Measurements from ENCODE around the gene KCNA1. TPM values are rescaled to one million over a fixed set of nuclear protein-coding genes. Genes with fewer than 3 reads are reported as not detected.
A peak's percentile ranks its signal among the peaks of the same experiment; 100 is the strongest.
"Not testable (repeated sequence)": the region's sequence is repeated elsewhere in the genome, so short reads cannot be mapped to it uniquely, and the experiment has no call there.

KCNA1 gene
- under 1 TPM in 1 of 2 donors, not detected in 1; 0.16 TPM for total RNA-seq

DNA sequence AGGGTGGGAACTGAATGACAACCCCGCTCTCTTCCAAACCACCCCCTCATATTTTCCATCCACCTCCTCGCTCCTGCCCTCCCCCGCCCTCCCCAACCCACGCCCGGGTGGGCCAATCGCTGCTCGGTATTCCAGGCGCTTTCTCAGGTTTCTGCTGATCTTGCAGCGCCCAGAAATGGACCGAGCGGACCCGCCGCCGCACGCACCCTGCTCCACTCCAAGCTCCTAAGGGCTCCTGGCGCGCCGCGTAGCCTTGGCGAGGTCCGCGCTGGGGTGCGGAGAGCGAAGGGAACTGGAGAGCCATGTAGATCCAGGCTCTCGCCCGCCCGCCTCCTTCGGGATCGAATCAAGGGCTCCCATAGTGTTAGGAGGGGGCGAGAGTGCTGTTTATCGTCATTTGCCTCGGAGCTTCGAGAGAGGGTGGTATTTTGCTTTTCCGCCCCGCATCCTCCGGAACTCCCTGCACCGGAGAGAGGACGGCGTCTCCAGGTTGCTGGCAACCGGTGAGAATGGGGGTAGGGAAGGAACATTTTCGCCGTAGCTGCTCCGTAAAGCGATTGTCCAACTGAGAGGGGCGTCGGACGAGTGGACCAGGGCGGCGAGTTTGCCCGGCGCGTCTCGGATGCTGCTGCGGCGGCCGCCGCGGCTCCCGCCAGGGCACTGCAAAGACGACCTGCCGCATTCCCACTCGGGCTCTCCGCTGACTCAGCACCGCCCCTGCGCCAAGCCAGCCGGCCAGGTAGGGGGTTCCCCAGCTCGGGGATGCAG is at the start of gene KCNA1:
Gene KCNA1 (plus strand): TSS at position 172 of the 768 bp plus-strand sequence. CDS start 1,474 bp downstream, outside the sequence.
- H3K27ac Mint-ChIP-seq = no peak within 1 kb of the TSS
- DNase-seq (ENCODE audit: low spot score in 2 of 2) (peak in 1 of 2 donors; percentile 10), ATAC-seq (peak in 1 of 2 donors; percentile 52)
- peaks cover 6 to 12% of the 10 kb centered on the region in 2 donors for H3K36me3 Mint-ChIP-seq
- H3K9me3 Mint-ChIP-seq = no peaks in the 10 kb centered on the region

DNA sequence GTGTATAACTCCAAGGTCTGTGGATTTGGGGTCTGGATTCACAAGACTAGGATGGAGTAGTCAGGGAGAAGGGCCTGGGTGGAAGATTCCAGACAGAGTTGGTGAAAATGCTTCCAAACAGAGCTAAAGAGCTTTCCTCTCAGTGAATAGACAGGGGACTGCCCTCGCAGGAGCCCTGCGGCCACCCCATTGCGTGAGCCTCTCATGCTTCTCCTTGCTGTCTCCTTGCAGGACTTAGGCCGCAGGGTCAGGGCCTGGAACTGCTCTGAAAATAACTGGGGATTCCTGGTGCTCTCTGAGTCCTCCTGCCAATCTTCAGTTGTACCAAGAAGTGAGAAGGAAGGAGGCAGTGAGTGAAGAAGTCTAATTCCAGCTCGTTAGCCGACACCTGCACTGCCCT is 49.0 kb upstream of the KCNA1 start:
- no peak overlapping the region for H3K27ac Mint-ChIP-seq
- no peak for ATAC-seq
- H3K9me3 Mint-ChIP-seq = no peaks in the 10 kb centered on the region
- no peaks in the 10 kb centered on the region for H3K36me3 Mint-ChIP-seq
- DNase-seq (ENCODE audit: low spot score in 2 of 2) = no peak

DNA sequence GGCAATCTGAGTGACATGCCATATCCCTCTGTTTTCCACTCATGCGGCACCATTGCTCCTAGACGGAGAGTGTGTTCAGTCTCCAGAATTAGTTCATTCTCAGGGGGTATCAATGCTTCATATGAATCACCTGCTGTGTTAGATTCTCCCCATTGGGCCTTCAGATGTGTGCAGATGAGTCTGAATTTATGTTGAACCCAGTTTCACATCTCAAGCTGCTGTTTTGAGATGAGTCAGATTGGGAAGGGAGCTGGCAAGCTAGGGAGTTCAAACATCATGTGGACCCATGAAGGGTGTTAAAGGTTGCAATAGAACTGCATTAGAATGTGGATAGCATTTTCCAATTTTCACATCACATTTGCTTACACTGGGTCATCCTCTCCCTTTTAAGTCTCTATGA is 46.9 kb upstream of the KCNA1 start:
- DNase-seq (ENCODE audit: low spot score in 2 of 2) (no peak), ATAC-seq (peak; percentile 16 to 46)
- no peaks in the 10 kb centered on the region for H3K9me3 Mint-ChIP-seq
- no peak overlapping the region for H3K27ac Mint-ChIP-seq
- H3K36me3 Mint-ChIP-seq = no peaks in the 10 kb centered on the region

- ATAC-seq (no peak), DNase-seq (ENCODE audit: low spot score in 2 of 2) (no peak)
- H3K36me3 Mint-ChIP-seq = no peaks in the 10 kb centered on the region
- peak overlapping the region in 1 of 2 donors; percentile 40 for H3K27ac Mint-ChIP-seq
- no peaks in the 10 kb centered on the region for H3K9me3 Mint-ChIP-seq
These were observed 45.1 kb upstream of the KCNA1 start for GRCh38 chr12:4864575-4864974.

- ATAC-seq = no peak
- no peaks in the 10 kb centered on the region for H3K36me3 Mint-ChIP-seq
- H3K27ac Mint-ChIP-seq = no peak overlapping the region
- no peaks in the 10 kb centered on the region for H3K9me3 Mint-ChIP-seq
- no peak for DNase-seq (ENCODE audit: low spot score in 2 of 2)
These were observed 44.5 kb upstream of the KCNA1 start for GRCh38 chr12:4865246-4865645.

DNA sequence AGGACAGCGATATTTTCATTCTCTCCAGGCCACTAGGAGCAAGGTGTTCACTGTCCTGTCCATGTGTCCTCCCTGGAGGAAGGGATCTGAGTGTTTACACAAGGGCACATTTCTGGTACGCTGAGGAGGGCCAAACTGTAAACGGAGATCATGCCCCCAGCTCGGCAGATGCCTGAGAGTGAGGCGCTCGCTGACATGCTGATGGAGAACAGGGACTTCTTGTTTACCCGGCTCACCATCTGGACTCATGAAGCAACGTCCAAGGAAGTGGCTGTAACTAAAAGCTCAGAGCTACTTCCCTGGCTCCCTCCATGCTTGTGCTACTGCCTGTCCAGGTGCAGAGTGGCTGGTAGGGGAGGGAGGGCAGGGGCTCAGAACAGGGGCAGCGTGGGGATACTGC is 43.4 kb upstream of the KCNA1 start:
- no peak for DNase-seq (ENCODE audit: low spot score in 2 of 2)
- H3K36me3 Mint-ChIP-seq = no peaks in the 10 kb centered on the region
- no peak for ATAC-seq
- no peak overlapping the region for H3K27ac Mint-ChIP-seq
- H3K9me3 Mint-ChIP-seq = no peaks in the 10 kb centered on the region

DNA sequence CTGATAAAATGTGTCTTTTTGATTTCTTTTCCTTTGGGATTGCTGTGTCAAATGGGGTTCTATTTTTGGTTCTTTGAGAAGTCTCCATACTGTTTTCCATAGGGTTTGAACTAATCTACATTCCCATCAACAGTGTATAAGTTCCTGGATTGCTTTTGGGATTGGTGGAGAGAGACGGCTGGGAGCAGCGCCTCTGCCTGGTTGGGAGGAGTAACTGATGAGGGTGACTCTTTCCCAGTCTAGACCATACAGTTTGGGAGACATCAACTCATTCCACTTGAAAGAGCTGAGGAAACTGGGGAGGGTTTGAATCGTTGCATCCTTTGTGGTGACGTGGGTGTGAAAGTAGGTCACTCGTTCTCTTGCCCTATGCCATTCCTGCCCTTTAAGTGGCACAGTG is 42.3 kb upstream of the KCNA1 start:
- DNase-seq (ENCODE audit: low spot score in 2 of 2) (no peak), ATAC-seq (no peak)
- Mint-ChIP-seq H3K27ac (no peak overlapping the region), H3K36me3 (no peaks in the 10 kb centered on the region), H3K9me3 (no peaks in the 10 kb centered on the region)

DNA sequence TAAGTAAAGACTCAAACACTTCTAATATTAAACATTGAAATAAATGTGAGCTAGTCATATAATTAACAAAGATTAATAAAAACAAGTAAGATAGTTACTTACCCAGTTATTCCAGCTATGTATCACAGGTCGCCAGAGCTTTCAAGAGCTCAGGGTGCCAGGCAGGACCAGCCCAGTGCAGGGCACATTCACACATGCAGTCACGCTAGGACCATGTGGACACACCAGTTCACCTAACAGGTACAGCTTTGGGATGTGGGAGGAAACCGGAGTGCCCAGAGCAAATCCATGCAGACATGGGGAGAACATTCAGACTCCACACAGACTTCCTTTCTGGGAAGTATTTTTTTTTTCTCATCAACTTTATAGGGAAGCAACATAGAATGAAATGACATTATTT is 39.3 kb upstream of the KCNA1 start:
- no peak for ATAC-seq
- Mint-ChIP-seq H3K9me3 (no peaks in the 10 kb centered on the region), H3K36me3 (no peaks in the 10 kb centered on the region), H3K27ac (no peak overlapping the region)
- no peak for DNase-seq (ENCODE audit: low spot score in 2 of 2)

DNA sequence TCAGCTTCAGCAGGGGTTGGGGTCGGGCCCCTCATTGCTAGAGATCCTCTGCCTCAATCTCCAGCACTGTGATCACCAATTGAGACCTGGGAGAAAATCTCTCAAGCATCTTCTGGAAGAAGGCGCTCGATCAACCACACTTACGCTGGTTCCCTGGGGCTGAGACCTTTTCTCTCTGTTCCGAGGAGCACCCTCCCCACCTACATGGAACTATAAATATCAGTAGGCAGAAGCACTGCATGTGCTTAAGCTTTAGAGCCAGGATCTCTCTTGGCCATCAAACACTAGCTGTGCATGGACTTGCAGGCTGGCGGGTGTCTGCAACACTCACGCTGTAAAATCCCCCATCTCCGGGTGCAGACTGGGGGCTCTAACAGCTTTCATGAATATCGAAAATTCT is 38.2 kb upstream of the KCNA1 start:
- Mint-ChIP-seq H3K27ac (no peak overlapping the region), H3K9me3 (no peaks in the 10 kb centered on the region), H3K36me3 (no peaks in the 10 kb centered on the region)
- ATAC-seq = no peak
- no peak for DNase-seq (ENCODE audit: low spot score in 2 of 2)

- peaks cover 0 to 9% of the 10 kb centered on the region in 2 donors for H3K9me3 Mint-ChIP-seq
- peaks cover 4 to 9% of the 10 kb centered on the region in 2 donors for H3K36me3 Mint-ChIP-seq
- DNase-seq (ENCODE audit: low spot score in 2 of 2) (no peak), ATAC-seq (no peak)
- H3K27ac Mint-ChIP-seq = no peak overlapping the region
These were observed 35.8 kb upstream of the KCNA1 start for GRCh38 chr12:4873947-4874346.

- Mint-ChIP-seq H3K36me3 (peaks cover 4 to 10% of the 10 kb centered on the region in 2 donors), H3K27ac (no peak overlapping the region), H3K9me3 (peaks cover 0 to 9% of the 10 kb centered on the region in 2 donors)
- DNase-seq (ENCODE audit: low spot score in 2 of 2) (no peak), ATAC-seq (no peak)
These were observed 35.0 kb upstream of the KCNA1 start for GRCh38 chr12:4874671-4875070.

DNA sequence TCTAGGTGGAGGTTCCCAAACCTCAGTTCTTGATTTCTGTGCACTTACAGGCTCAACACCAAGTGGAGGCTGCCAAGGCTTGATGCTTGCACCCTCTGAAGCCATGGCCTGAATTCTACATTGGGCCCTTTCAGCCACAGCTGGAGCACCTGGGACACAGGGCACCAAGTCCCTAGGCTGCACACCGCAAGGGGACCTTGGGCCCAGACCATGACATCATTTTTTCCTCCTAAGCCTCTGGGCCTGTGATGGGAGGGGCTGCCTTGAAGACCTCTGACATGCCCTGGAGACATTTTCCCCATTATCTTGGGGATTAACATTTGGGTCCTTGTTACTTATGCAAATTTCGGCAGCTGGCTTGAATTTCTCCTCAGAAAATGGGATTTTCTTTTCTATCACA is 30.2 kb upstream of the KCNA1 start:
- H3K27ac Mint-ChIP-seq; ATAC-seq; DNase-seq (ENCODE audit: low spot score in 2 of 2): not testable (repeated sequence)
- peaks cover 5 to 20% of the 10 kb centered on the region in 2 donors for H3K9me3 Mint-ChIP-seq
- peaks cover 15 to 17% of the 10 kb centered on the region in 2 donors for H3K36me3 Mint-ChIP-seq

GRCh38 chr12:4881266-4882064 is 28.2 kb upstream of the KCNA1 start:
- H3K9me3 Mint-ChIP-seq = peaks cover 5 to 20% of the 10 kb centered on the region in 2 donors
- peaks cover 15 to 17% of the 10 kb centered on the region in 2 donors for H3K36me3 Mint-ChIP-seq
- H3K27ac Mint-ChIP-seq = no peak overlapping the region
- no peak for DNase-seq (ENCODE audit: low spot score in 2 of 2)
- ATAC-seq = no peak

- no peak for DNase-seq (ENCODE audit: low spot score in 2 of 2)
- ATAC-seq = no peak
- no peak overlapping the region for H3K27ac Mint-ChIP-seq
- H3K36me3 Mint-ChIP-seq = no peaks in the 10 kb centered on the region
- no peaks in the 10 kb centered on the region for H3K9me3 Mint-ChIP-seq
These were observed 17.8 kb upstream of the KCNA1 start for GRCh38 chr12:4891866-4892265.

DNA sequence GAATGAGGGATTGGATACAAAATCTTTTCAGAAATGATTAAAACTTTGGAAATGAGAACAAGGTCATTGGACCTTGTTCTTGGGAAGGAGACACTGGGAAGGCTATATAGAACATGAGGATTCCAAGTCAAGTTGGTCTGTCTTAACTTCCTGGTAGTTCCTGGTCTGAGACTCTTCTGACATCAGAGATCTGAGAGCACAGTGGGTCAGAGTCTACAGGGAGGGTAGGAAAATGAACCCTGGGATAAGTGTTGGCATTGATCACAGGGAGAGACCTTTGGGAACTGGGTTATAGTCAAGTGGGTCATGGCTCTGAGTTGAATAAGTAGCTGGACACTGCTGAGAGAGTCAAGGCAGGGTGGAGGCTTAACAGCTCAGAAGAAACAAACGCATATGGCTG is 17.3 kb upstream of the KCNA1 start:
- ATAC-seq = no peak
- Mint-ChIP-seq H3K36me3 (no peaks in the 10 kb centered on the region), H3K9me3 (no peaks in the 10 kb centered on the region), H3K27ac (no peak overlapping the region)
- no peak for DNase-seq (ENCODE audit: low spot score in 2 of 2)

GRCh38 chr12:4894019-4894418 is 15.7 kb upstream of the KCNA1 start:
- DNase-seq (ENCODE audit: low spot score in 2 of 2) (no peak), ATAC-seq (no peak)
- H3K36me3 Mint-ChIP-seq = no peaks in the 10 kb centered on the region
- H3K27ac Mint-ChIP-seq = no peak overlapping the region
- no peaks in the 10 kb centered on the region for H3K9me3 Mint-ChIP-seq

- ATAC-seq (no peak), DNase-seq (ENCODE audit: low spot score in 2 of 2) (no peak)
- Mint-ChIP-seq H3K36me3 (no peaks in the 10 kb centered on the region), H3K27ac (no peak overlapping the region), H3K9me3 (no peaks in the 10 kb centered on the region)
These were observed 10.3 kb upstream of the KCNA1 start for GRCh38 chr12:4899364-4899763.
